ENCODE data around the gene PRDX3.

- no peak for TF ChIP-seq CTCF (IDR thresholded peaks at IDR 0.05; ENCODE audit: low read depth, low read length, missing input control)
- TF ChIP-seq ATF3 (IDR thresholded peaks at IDR 0.05): no peak
- no peak for TF ChIP-seq MAX (IDR thresholded peaks at IDR 0.05)
- no peak for TF ChIP-seq HNF4A (conservative IDR thresholded peaks at IDR 0.05)
- TF ChIP-seq YY1 (IDR thresholded peaks at IDR 0.05): no peak
- TF ChIP-seq RXRA (IDR thresholded peaks at IDR 0.05): no peak
- TF ChIP-seq GABPA (IDR thresholded peaks at IDR 0.05 in 1 of 2, conservative IDR thresholded peaks at IDR 0.05 in 1 of 2): no peak
Observed at GRCh38 chr10:119221201-119221600, 42.6 kb upstream of the PRDX3 start.
